ENCODE measurements around the gene ISY1.
A peak's percentile ranks its signal among the peaks of the same experiment; 100 is the strongest.
"Not testable (repeated sequence)": the region's sequence is repeated elsewhere in the genome, so short reads cannot be mapped to it uniquely, and the experiment has no call there.

The ISY1 gene

GRCh38 chr3:129120254-129121004 lies 40.4 kb downstream of the ISY1 start:
- DNase-seq (ENCODE audit: low spot score), result peak; percentile 57

- no peak for DNase-seq (ENCODE audit: low spot score)
Measured at GRCh38 chr3:129119365-129120100, 41.3 kb downstream of the ISY1 start.

- no peak for DNase-seq (ENCODE audit: low spot score)
Measured at GRCh38 chr3:129118745-129119144, 42.1 kb downstream of the ISY1 start.

GRCh38 chr3:129117134-129117533 lies 43.7 kb downstream of the ISY1 start:
- DNase-seq (ENCODE audit: low spot score), result no peak

GRCh38 chr3:129116482-129116946 lies 44.3 kb downstream of the ISY1 start:
- DNase-seq (ENCODE audit: low spot score), result no peak

- DNase-seq (ENCODE audit: low spot score), result no peak
Measured at GRCh38 chr3:129114455-129114854, 46.4 kb downstream of the ISY1 start.

GRCh38 chr3:129112308-129113052 lies 48.4 kb downstream of the ISY1 start:
- no peak for DNase-seq (ENCODE audit: low spot score)

- DNase-seq (ENCODE audit: low spot score), result not testable (repeated sequence)
Measured at GRCh38 chr3:129111076-129111780, 49.6 kb downstream of the ISY1 start.

- no peak for DNase-seq (ENCODE audit: low spot score)
Measured at GRCh38 chr3:129107793-129108192, 53.1 kb downstream of the ISY1 start.

- no peak for DNase-seq (ENCODE audit: low spot score)
Measured at GRCh38 chr3:129106866-129107565, 53.8 kb downstream of the ISY1 start.

GRCh38 chr3:129106320-129106719 lies 54.5 kb downstream of the ISY1 start:
- DNase-seq (ENCODE audit: low spot score), result peak; percentile 34

- DNase-seq (ENCODE audit: low spot score), result no peak
Measured at GRCh38 chr3:129105862-129106261, 55.0 kb downstream of the ISY1 start.

- no peak for DNase-seq (ENCODE audit: low spot score)
Measured at GRCh38 chr3:129104498-129105079, 56.3 kb downstream of the ISY1 start.

GRCh38 chr3:129104051-129104450 lies 56.8 kb downstream of the ISY1 start:
- no peak for DNase-seq (ENCODE audit: low spot score)

- no peak for DNase-seq (ENCODE audit: low spot score)
Measured at GRCh38 chr3:129103296-129103695, 57.6 kb downstream of the ISY1 start.

GRCh38 chr3:129101370-129102138 lies 59.3 kb downstream of the ISY1 start:
- DNase-seq (ENCODE audit: low spot score), result no peak

- no peak for DNase-seq (ENCODE audit: low spot score)
Measured at GRCh38 chr3:129100274-129100673, 60.6 kb downstream of the ISY1 start.

- DNase-seq (ENCODE audit: low spot score), result no peak
Measured at GRCh38 chr3:129095285-129095684, 65.6 kb downstream of the ISY1 start.

- DNase-seq (ENCODE audit: low spot score), result not testable (repeated sequence)
Measured at GRCh38 chr3:129088312-129088711, 72.6 kb downstream of the ISY1 start.

- peak; percentile 47 for DNase-seq (ENCODE audit: low spot score)
Measured at GRCh38 chr3:129087904-129088303, 73.0 kb downstream of the ISY1 start.

All from hematopoietic multipotent progenitor cell treated with erythropoietin and hydrocortisone succinate and interleukin-3 and kit ligand, for 15 days (in vitro differentiated cells).